Bronchial epithelial cell (primary cell): Measurements from ENCODE around the gene POC5. TPM values are rescaled to one million over a fixed set of nuclear protein-coding genes. Genes with fewer than 3 reads are reported as not detected.

Source experiments
- DNase-seq: peaks from one replicate; pipeline ENCODE4 v3.0.0-alpha.2; 2010; ENCODE audit warnings: low read depth
- FAIRE-seq: peaks from 2 replicates; lab custom pipeline; 2011; peaks lifted over from hg19 to GRCh38; lab: Jason Lieb, UNC
- H3K27me3 ChIP-seq: 2 replicates; pipeline ENCODE4 v1.5.1; 2011; ENCODE audit warnings: low read length; ENCODE audit not compliant: control insufficient read depth, insufficient read depth
- H3K36me3 ChIP-seq: 2 replicates; pipeline ENCODE4 v1.5.1; 2011; ENCODE audit warnings: low read length; ENCODE audit not compliant: control insufficient read depth, insufficient read depth
- H3K4me3 ChIP-seq: 2 replicates; pipeline ENCODE4 v1.5.1; 2011; ENCODE audit warnings: mild to moderate bottlenecking, low read depth, low read length, control low read depth
- total RNA-seq: library from RNA; depleted of rRNA; stranded (reverse); fragments of >200 nt; gene quantifications from 2 replicates; pipeline ENCODE4 v1.2.1, GENCODE V29; 2014
- TF ChIP-seq, protein P1 (sequence below): IDR thresholded peaks from 2 replicates; pipeline ENCODE4 v1.5.1; 2011; ENCODE audit warnings: mild to moderate bottlenecking, moderate library complexity, low read length, control low read depth, inconsistent platforms; ENCODE audit not compliant: insufficient read depth, severe bottlenecking

The POC5 gene, protein sequence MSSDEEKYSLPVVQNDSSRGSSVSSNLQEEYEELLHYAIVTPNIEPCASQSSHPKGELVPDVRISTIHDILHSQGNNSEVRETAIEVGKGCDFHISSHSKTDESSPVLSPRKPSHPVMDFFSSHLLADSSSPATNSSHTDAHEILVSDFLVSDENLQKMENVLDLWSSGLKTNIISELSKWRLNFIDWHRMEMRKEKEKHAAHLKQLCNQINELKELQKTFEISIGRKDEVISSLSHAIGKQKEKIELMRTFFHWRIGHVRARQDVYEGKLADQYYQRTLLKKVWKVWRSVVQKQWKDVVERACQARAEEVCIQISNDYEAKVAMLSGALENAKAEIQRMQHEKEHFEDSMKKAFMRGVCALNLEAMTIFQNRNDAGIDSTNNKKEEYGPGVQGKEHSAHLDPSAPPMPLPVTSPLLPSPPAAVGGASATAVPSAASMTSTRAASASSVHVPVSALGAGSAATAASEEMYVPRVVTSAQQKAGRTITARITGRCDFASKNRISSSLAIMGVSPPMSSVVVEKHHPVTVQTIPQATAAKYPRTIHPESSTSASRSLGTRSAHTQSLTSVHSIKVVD
- 8.3 and 16.3 TPM in 2 replicates for total RNA-seq

DNA sequence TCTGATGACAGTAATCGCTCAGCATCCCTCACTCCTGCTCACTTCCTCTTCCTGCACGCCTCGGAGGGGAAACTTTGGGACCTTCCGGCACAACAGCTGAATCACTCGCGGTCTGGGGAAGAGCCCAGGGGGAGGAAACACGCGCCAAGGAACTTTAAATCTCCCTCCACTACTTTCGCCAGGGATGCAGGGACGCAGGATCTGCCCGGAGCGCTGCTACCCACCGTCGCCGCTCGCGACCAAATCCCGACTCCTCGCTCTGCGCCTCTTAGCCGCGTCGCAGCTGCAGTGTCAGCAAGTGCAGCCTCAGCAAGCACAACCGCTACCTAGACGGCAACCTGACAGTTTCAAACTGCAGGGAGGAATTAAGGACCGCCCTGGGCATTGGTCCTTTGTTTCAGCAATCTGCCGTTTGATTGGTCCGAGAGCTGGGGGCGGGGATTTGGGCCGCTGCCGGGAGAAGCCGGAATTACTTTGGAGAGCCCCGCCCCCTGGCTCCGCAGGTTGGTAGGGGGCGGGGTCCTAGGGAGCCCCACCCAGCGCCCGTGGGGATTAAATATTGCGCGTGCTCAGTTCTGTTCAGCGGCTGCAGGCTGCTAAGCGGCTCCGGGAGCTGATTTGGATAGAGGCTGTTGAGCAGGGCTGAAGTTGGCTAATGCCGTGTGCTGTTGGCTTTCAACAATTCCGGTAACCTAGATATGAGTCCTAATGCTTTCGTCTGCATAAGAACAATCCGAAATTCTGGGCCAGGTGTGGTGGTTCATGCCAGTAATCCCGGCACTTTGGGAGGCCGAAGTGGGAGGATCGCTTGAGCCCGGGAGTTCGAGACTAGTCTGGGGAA lies at the start of gene POC5:
POC5 (minus strand) TSS at position 356 of the 841 bp plus-strand sequence. CDS start 4,500 bp downstream, outside the sequence.
- TF ChIP-seq, protein P1, sequence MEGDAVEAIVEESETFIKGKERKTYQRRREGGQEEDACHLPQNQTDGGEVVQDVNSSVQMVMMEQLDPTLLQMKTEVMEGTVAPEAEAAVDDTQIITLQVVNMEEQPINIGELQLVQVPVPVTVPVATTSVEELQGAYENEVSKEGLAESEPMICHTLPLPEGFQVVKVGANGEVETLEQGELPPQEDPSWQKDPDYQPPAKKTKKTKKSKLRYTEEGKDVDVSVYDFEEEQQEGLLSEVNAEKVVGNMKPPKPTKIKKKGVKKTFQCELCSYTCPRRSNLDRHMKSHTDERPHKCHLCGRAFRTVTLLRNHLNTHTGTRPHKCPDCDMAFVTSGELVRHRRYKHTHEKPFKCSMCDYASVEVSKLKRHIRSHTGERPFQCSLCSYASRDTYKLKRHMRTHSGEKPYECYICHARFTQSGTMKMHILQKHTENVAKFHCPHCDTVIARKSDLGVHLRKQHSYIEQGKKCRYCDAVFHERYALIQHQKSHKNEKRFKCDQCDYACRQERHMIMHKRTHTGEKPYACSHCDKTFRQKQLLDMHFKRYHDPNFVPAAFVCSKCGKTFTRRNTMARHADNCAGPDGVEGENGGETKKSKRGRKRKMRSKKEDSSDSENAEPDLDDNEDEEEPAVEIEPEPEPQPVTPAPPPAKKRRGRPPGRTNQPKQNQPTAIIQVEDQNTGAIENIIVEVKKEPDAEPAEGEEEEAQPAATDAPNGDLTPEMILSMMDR = no peak
- H3K36me3 ChIP-seq = no peaks in the 10 kb centered on the region
- H3K4me3 ChIP-seq = peak within 1 kb of the TSS; percentile 95
- FAIRE-seq = no peak
- peak; percentile 93 for DNase-seq
- no peaks in the 10 kb centered on the region for H3K27me3 ChIP-seq

DNA sequence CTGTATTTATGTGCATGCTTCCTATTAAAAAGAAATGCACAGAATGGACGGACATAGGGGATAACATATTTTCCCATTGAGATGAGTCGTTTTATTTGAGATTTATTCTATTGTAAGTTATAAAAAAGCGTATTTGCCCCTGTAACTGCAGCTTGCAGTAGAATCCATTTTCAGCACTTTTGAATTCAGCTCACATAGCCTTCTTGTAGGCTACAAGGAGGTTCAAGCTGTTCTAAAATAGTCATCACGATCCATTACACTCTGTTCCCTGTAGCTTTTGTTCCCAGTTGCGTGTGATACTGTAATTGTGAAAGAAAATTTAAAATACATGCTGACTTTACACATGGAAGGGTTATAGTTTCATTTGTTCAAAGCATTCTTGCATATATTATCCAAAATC lies 40.9 kb upstream of the POC5 start:
- FAIRE-seq (no peak), DNase-seq (no peak)
- TF ChIP-seq, protein P1 = no peak

DNA sequence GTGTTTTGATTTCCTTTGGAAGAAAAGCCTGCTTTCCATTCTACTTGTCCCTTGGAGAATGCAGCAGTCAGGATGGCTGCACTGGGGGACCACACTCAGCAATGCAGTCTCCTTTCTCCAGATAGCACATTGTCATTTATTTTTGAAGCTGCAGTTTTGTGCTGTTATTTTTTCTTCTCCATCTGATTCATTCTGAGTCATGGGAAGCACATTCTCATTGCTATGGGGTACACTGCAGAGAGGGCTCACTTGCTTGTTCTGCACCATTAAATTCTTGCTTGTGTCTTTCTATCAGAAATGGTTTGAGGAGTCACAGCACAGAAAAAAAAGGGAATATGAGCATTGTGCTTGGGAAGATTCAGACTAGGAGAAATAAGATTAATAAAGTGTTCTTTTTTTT lies 39.7 kb upstream of the POC5 start:
- H3K27me3 ChIP-seq = no peaks in the 10 kb centered on the region
- TF ChIP-seq, protein P1 = no peak
- FAIRE-seq (no peak), DNase-seq (peak; percentile 45)
- no peaks in the 10 kb centered on the region for H3K36me3 ChIP-seq
- no peak overlapping the region for H3K4me3 ChIP-seq

More for the DNA sequence above, 40.9 kb upstream of the POC5 start:
- H3K36me3 ChIP-seq = no peaks in the 10 kb centered on the region
- H3K4me3 ChIP-seq = no peak overlapping the region
- no peaks in the 10 kb centered on the region for H3K27me3 ChIP-seq

DNA sequence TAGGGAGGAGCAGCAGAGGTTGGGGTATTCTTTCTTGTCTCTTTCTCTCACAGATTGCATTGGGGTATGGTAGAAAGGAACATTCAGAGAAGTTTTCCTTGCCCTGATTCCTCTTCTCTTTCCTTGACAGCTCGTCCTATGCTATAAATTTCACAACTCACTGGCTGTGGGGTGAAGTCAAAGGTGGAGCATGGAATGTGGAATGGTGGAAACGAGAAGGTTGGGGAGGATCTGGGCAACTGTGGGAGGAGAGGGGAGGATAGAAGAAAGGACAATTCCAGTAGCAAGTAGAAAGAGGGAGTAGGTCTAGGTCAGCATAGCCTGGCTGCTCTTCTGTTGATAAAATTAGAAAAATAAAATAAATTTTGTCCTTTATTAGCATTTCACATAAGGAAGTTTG lies 39.0 kb upstream of the POC5 start:
- H3K4me3 ChIP-seq = no peak overlapping the region
- DNase-seq (no peak), FAIRE-seq (no peak)
- no peaks in the 10 kb centered on the region for H3K27me3 ChIP-seq
- no peaks in the 10 kb centered on the region for H3K36me3 ChIP-seq
- TF ChIP-seq, protein P1 = no peak

DNA sequence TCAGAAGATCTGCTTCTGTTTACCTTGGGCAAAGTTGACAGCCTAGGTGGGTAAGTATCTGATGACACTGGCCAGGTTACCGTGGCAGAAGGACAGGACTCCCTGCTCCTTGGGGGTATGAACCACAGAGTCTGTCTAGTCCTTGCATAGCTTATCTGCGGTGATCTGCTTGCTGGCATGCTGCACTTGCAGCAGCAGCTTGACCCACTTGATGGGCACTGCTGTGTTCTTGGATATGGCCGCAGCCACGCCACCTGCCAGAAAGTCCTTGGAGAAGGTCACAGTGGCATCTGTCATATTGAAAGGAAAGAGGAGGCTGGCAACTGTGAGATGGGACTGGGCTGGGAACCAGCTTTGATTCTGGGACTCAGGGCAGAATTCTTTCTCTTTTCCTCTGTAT lies 35.9 kb upstream of the POC5 start:
- Histone ChIP-seq H3K36me3 (no peaks in the 10 kb centered on the region), H3K4me3 (no peak overlapping the region), H3K27me3 (no peaks in the 10 kb centered on the region)
- FAIRE-seq = no peak
- TF ChIP-seq, protein P1 = no peak
- no peak for DNase-seq
